OCI-LY1 (cell line): ENCODE measurements around the gene HECW1.

Experiments used
- EZH2 ChIP-seq: fragments of 200-600 bp; sonication (generic), shearing (Covaris generic); IDR thresholded peaks from 2 replicates; pipeline ENCODE4 v1.8.0; 2017; ENCODE audit warnings: borderline replicate concordance, mixed run types, mild to moderate bottlenecking, antibody characterized with exemption, low read length, moderate library complexity, mixed read lengths
- TF ChIP-seq, protein P1 (sequence below): fragments of 200-600 bp; sonication (generic), shearing (Covaris generic); IDR thresholded peaks from 2 replicates; pipeline ENCODE4 v1.5.1; 2017; ENCODE audit warnings: mild to moderate bottlenecking, antibody characterized with exemption, low read length, moderate library complexity, mixed read lengths

DNA sequence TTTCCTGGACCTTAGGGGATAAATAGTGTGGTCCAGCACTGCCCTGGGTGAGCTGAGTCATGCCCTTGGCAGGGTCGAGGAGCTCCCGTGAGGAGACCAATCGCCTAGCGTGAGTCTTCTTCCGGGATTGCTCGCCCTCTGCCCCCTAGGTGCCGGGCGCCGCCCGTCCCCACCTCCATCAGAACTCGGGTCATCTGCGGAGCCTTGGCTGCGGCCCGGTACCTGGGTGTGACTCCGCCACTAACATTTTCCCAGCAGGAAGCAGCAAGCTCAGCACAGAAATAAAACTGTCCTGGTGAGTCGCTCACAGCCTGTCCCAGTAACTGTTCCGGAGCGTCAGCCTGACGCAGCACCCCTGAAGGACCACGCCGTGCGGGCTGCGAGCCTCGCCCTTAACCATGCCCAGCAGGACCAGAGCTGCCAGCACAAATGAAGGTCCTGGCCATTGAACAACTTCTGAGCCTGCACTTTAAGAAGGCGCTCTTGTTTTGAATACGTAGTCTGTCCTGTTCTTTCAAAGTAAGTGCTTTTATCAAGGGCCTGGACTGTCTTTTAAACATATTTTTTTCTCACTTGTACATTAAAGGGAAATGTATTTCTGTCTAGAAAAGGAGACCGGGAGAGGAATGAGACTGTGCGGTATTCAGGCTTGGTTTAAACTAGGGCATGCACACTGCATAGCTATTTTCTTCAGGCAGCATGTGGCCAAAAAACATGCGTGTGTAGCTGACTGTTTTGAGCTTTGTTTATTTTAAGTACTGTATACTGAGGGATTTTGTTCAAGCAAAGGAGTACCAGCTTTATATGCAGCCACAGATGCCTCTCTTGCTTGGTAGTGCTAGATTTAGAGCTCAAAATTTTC lies 136.7 kb downstream of the HECW1 start:
- TF ChIP-seq, protein P1, sequence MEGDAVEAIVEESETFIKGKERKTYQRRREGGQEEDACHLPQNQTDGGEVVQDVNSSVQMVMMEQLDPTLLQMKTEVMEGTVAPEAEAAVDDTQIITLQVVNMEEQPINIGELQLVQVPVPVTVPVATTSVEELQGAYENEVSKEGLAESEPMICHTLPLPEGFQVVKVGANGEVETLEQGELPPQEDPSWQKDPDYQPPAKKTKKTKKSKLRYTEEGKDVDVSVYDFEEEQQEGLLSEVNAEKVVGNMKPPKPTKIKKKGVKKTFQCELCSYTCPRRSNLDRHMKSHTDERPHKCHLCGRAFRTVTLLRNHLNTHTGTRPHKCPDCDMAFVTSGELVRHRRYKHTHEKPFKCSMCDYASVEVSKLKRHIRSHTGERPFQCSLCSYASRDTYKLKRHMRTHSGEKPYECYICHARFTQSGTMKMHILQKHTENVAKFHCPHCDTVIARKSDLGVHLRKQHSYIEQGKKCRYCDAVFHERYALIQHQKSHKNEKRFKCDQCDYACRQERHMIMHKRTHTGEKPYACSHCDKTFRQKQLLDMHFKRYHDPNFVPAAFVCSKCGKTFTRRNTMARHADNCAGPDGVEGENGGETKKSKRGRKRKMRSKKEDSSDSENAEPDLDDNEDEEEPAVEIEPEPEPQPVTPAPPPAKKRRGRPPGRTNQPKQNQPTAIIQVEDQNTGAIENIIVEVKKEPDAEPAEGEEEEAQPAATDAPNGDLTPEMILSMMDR: no peak
- TF ChIP-seq EZH2: no peak
